ENCODE results near the gene AGT. TPM values are rescaled to one million over a fixed set of nuclear protein-coding genes. Genes with fewer than 3 reads are reported as not detected.

AGT gene
- total and polyA plus RNA-seq, 2 experiments from 2014 or later, result 0.11 TPM; not detected in 1

DNA sequence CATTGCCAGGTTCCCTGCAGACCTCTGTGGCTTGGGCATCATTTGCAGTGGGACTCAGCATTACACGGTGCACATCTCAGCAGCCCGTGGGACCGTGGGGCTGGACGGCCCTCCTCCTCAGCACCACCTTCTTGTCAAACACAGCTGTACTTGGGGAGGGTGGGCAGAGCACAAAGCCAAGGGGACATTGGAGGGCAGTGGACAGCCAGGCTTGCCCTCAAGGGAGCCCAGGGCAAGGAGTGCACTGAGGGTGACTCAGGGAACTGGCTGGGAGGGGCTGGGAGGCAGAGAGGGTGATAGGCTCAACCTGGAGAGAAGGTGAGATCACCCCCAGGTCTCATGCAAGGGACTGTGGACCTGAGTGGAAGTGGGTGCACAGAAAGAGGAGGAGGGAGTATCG, 36.7 kb upstream of the AGT start (continued):
- TF ChIP-seq, protein P1, sequence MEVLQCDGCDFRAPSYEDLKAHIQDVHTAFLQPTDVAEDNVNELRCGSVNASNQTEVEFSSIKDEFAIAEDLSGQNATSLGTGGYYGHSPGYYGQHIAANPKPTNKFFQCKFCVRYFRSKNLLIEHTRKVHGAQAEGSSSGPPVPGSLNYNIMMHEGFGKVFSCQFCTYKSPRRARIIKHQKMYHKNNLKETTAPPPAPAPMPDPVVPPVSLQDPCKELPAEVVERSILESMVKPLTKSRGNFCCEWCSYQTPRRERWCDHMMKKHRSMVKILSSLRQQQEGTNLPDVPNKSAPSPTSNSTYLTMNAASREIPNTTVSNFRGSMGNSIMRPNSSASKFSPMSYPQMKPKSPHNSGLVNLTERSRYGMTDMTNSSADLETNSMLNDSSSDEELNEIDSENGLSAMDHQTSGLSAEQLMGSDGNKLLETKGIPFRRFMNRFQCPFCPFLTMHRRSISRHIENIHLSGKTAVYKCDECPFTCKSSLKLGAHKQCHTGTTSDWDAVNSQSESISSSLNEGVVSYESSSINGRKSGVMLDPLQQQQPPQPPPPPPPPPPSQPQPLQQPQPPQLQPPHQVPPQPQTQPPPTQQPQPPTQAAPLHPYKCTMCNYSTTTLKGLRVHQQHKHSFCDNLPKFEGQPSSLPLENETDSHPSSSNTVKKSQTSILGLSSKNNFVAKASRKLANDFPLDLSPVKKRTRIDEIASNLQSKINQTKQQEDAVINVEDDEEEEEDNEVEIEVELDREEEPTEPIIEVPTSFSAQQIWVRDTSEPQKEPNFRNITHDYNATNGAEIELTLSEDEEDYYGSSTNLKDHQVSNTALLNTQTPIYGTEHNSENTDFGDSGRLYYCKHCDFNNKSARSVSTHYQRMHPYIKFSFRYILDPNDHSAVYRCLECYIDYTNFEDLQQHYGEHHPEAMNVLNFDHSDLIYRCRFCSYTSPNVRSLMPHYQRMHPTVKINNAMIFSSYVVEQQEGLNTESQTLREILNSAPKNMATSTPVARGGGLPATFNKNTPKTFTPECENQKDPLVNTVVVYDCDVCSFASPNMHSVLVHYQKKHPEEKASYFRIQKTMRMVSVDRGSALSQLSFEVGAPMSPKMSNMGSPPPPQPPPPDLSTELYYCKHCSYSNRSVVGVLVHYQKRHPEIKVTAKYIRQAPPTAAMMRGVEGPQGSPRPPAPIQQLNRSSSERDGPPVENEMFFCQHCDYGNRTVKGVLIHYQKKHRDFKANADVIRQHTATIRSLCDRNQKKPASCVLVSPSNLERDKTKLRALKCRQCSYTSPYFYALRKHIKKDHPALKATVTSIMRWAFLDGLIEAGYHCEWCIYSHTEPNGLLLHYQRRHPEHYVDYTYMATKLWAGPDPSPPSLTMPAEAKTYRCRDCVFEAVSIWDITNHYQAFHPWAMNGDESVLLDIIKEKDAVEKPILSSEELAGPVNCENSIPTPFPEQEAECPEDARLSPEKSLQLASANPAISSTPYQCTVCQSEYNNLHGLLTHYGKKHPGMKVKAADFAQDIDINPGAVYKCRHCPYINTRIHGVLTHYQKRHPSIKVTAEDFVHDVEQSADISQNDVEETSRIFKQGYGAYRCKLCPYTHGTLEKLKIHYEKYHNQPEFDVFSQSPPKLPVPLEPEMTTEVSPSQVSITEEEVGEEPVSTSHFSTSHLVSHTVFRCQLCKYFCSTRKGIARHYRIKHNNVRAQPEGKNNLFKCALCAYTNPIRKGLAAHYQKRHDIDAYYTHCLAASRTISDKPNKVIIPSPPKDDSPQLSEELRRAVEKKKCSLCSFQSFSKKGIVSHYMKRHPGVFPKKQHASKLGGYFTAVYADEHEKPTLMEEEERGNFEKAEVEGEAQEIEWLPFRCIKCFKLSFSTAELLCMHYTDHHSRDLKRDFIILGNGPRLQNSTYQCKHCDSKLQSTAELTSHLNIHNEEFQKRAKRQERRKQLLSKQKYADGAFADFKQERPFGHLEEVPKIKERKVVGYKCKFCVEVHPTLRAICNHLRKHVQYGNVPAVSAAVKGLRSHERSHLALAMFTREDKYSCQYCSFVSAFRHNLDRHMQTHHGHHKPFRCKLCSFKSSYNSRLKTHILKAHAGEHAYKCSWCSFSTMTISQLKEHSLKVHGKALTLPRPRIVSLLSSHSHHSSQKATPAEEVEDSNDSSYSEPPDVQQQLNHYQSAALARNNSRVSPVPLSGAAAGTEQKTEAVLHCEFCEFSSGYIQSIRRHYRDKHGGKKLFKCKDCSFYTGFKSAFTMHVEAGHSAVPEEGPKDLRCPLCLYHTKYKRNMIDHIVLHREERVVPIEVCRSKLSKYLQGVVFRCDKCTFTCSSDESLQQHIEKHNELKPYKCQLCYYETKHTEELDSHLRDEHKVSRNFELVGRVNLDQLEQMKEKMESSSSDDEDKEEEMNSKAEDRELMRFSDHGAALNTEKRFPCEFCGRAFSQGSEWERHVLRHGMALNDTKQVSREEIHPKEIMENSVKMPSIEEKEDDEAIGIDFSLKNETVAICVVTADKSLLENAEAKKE (CRISPR knock-in tag; IDR thresholded peaks at IDR 0.05), result no peak
- TF ChIP-seq, protein P2, sequence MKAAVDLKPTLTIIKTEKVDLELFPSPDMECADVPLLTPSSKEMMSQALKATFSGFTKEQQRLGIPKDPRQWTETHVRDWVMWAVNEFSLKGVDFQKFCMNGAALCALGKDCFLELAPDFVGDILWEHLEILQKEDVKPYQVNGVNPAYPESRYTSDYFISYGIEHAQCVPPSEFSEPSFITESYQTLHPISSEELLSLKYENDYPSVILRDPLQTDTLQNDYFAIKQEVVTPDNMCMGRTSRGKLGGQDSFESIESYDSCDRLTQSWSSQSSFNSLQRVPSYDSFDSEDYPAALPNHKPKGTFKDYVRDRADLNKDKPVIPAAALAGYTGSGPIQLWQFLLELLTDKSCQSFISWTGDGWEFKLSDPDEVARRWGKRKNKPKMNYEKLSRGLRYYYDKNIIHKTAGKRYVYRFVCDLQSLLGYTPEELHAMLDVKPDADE (IDR thresholded peaks at IDR 0.05), result no peak
- TF ChIP-seq EZH2 (IDR thresholded peaks at IDR 0.05; ENCODE audit: low read depth, unreplicated experiment), result no peak
- TF ChIP-seq EZH2phosphoT487 (IDR thresholded peaks at IDR 0.05; ENCODE audit: unreplicated experiment), result no peak
- TF ChIP-seq ZNF114 (CRISPR knock-in tag; IDR thresholded peaks at IDR 0.05), result no peak

DNA sequence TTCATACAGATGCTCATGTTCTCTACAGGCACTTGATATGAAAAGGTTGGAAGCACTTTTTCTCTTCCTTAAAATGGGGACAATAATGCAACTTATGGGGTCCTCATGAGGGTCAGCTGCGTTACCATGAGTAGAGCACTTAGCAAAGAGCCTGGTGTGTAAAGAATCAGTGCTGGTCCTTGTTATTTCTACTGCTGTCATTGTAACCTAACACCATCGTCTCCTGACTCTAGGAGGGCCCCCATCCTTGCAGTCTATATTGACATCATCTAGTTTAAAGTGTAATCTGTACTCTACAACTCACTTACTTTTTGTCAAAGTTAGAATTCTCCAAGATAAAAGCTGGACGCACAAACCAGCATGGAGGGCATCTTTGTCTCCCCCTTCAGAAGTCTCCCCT, 35.7 kb upstream of the AGT start:
- Mint-ChIP-seq H3K36me3 (ENCODE audit: low read depth) (no peaks in the 10 kb centered on the region), H3K4me1 (peaks cover 58% of the 10 kb centered on the region), H3K27me3 (ENCODE audit: insufficient read depth, low read depth, poor library complexity) (peaks cover 23% of the 10 kb centered on the region), H3K9me3 (no peaks in the 10 kb centered on the region), H3K27ac (no peak overlapping the region), H3K4me3 (no peak overlapping the region)
- Histone ChIP-seq H3F3A (replicated peaks; ENCODE audit: low read depth) (no peaks in the 10 kb centered on the region; the same call in 1 of the 2 replicates), H3K4me3 (no peak overlapping the region), H3K36me3 (ENCODE audit: insufficient read depth) (no peaks in the 10 kb centered on the region), H4K20me1 (replicated peaks; ENCODE audit: insufficient read depth) (no peaks in the 10 kb centered on the region), H3K4me2 (no peak overlapping the region), H3K79me2 (replicated peaks; ENCODE audit: insufficient read depth) (no peaks in the 10 kb centered on the region), H3K9me2 (ENCODE audit: insufficient read depth) (no peaks in the 10 kb centered on the region), H3K27ac (ENCODE audit: low read depth) (no peak overlapping the region), H3K4me1 (ENCODE audit: insufficient read depth) (peaks cover 40% of the 10 kb centered on the region), H2AFZ (no peak overlapping the region), H3K27me3 (ENCODE audit: insufficient read depth) (peaks cover 4% of the 10 kb centered on the region; the same call in 1 of the 2 replicates)
- ATAC-seq, result no peak
- no peak for DNase-seq (ENCODE audit: low spot score)
- TF ChIP-seq, protein P1 (CRISPR knock-in tag; IDR thresholded peaks at IDR 0.05), result no peak
- TF ChIP-seq EZH2 (IDR thresholded peaks at IDR 0.05; ENCODE audit: low read depth, unreplicated experiment), result no peak
- no peak for TF ChIP-seq EZH2phosphoT487 (IDR thresholded peaks at IDR 0.05; ENCODE audit: unreplicated experiment)
- TF ChIP-seq, protein P3, sequence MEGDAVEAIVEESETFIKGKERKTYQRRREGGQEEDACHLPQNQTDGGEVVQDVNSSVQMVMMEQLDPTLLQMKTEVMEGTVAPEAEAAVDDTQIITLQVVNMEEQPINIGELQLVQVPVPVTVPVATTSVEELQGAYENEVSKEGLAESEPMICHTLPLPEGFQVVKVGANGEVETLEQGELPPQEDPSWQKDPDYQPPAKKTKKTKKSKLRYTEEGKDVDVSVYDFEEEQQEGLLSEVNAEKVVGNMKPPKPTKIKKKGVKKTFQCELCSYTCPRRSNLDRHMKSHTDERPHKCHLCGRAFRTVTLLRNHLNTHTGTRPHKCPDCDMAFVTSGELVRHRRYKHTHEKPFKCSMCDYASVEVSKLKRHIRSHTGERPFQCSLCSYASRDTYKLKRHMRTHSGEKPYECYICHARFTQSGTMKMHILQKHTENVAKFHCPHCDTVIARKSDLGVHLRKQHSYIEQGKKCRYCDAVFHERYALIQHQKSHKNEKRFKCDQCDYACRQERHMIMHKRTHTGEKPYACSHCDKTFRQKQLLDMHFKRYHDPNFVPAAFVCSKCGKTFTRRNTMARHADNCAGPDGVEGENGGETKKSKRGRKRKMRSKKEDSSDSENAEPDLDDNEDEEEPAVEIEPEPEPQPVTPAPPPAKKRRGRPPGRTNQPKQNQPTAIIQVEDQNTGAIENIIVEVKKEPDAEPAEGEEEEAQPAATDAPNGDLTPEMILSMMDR (conservative IDR thresholded peaks at IDR 0.05; ENCODE audit: low read depth in 2 of 2), result no peak
